Natural killer cell (primary cell): ENCODE results near the gene PRAMEF11. TPM values are rescaled to one million over a fixed set of nuclear protein-coding genes. Genes with fewer than 3 reads are reported as not detected.
"Not testable (repeated sequence)": the region's sequence is repeated elsewhere in the genome, so short reads cannot be mapped to it uniquely, and the experiment has no call there.

ENCODE experiments used
- ATAC-seq, 3 donors: fragments of 150-1000 bp in 2 of 3; fragments of 200-7000 bp in 1 of 3; cut with Tn5 transposase; 1 replicate in 1 of 3; 2 replicates in 2 of 3; pipeline ENCODE4 v1.10.0; 2021; ENCODE audit warnings: mild to moderate bottlenecking in 2 of 3, moderate library complexity in 2 of 3
- DNase-seq, 2 donors: peaks; one replicate each; pipeline versions ENCODE4 v3.0.0 to v3.0.0-alpha.2; 2013 to 2021; ENCODE audit warnings: mixed read lengths in 1 of 2
- H3K27ac ChIP-seq: one replicate; pipeline ENCODE4 v1.5.1; 2013; ENCODE audit warnings: mild to moderate bottlenecking, low read length
- H3K27me3 ChIP-seq: one replicate; pipeline ENCODE4 v1.6.1; 2013; ENCODE audit warnings: low read length; ENCODE audit not compliant: control insufficient read depth, insufficient read depth
- H3K36me3 ChIP-seq: one replicate; pipeline ENCODE4 v1.6.1; 2013; ENCODE audit warnings: low read length; ENCODE audit not compliant: control insufficient read depth, insufficient read depth
- H3K4me1 ChIP-seq: one replicate; pipeline ENCODE4 v1.6.1; 2013; ENCODE audit warnings: low read length; ENCODE audit not compliant: control insufficient read depth, insufficient read depth
- H3K4me3 ChIP-seq: one replicate; pipeline ENCODE4 v1.5.1; 2013; ENCODE audit warnings: low read length
- H3K9me3 ChIP-seq: one replicate; pipeline ENCODE4 v1.6.1; 2013; ENCODE audit warnings: low read length; ENCODE audit not compliant: control insufficient read depth, insufficient read depth
- H3K27ac Mint-ChIP-seq, 2 donors: one replicate each; pipeline ENCODE4 v1.8.0; 2022; ENCODE audit warnings: mild to moderate bottlenecking in 2 of 2, mixed read lengths in 2 of 2, moderate library complexity in 1 of 2
- H3K27me3 Mint-ChIP-seq, 2 donors: one replicate each; pipeline ENCODE4 v1.8.0; 2022; ENCODE audit warnings: low read depth in 2 of 2, mixed read lengths in 2 of 2
- H3K36me3 Mint-ChIP-seq: one replicate; pipeline ENCODE4 v1.8.0; 2022; ENCODE audit warnings: mixed read lengths
- H3K4me1 Mint-ChIP-seq, 2 donors: one replicate each; pipeline ENCODE4 v1.8.0; 2022; ENCODE audit warnings: mixed read lengths in 2 of 2
- H3K4me3 Mint-ChIP-seq: one replicate; pipeline ENCODE4 v1.8.0; 2022; ENCODE audit warnings: mild to moderate bottlenecking, moderate library complexity, mixed read lengths
- H3K9me3 Mint-ChIP-seq, 2 donors: one replicate each; pipeline ENCODE4 v1.8.0; 2022; ENCODE audit warnings: mixed read lengths in 2 of 2
- CTCF ChIP-seq: fragments of 200-600 bp; IDR thresholded peaks from one replicate; pipeline ENCODE4 v1.8.0; 2022; ENCODE audit warnings: antibody characterized with exemption
- WGBS: methylation state at CpG from one replicate; pipeline ENCODE4 v1.1.7; 2013; ENCODE audit warnings: missing lambda C conversion rate; ENCODE audit not compliant: insufficient coverage; 5-methylcytosine and 5-hydroxymethylcytosine counted together
- intact Hi-C: fragments of 100-400 bp; cut with micrococcal nuclease; formaldehyde crosslinking; loops from one replicate; pipeline ENCODE4 v1.14.2; 2022
- total RNA-seq, 4 donors: library from RNA; stranded (reverse); fragments of 120-200 nt in 1 of 4; gene quantifications; one replicate each; pipeline versions ENCODE4 v1.2.3 to v1.2.4, GENCODE V29; 2013 to 2022

PRAMEF11 gene
- total RNA-seq = not detected
- not detected for total RNA-seq (2013)

GRCh38 chr1:12831310-12831709 lies at the start of gene PRAMEF11:
TSS of gene PRAMEF11 (minus strand) at chr1:12831410. CDS start at chr1:12828789, 2,621 bp downstream.
- ATAC-seq, H3K27ac ChIP-seq, intact Hi-C loops, H3K4me1 Mint-ChIP-seq, H3K9me3 ChIP-seq, H3K4me3 Mint-ChIP-seq, H3K4me1 ChIP-seq, H3K27me3 ChIP-seq, H3K27me3 Mint-ChIP-seq, H3K36me3 Mint-ChIP-seq, H3K36me3 ChIP-seq, DNase-seq, H3K4me3 ChIP-seq, H3K9me3 Mint-ChIP-seq, H3K27ac Mint-ChIP-seq: not testable (repeated sequence)
- 58% methylated on average over 2 of the region's 3 CpGs for WGBS

- 52% methylated on average over 3 of the region's 4 CpGs for WGBS
- H3K27me3 Mint-ChIP-seq, H3K4me1 Mint-ChIP-seq, H3K27me3 ChIP-seq, H3K36me3 ChIP-seq, H3K27ac Mint-ChIP-seq, H3K4me1 ChIP-seq, ATAC-seq, DNase-seq, H3K27ac ChIP-seq, H3K4me3 Mint-ChIP-seq, intact Hi-C loops, H3K36me3 Mint-ChIP-seq, H3K9me3 ChIP-seq, H3K4me3 ChIP-seq, H3K9me3 Mint-ChIP-seq: not testable (repeated sequence)
Observed at GRCh38 chr1:12878453-12878852, 47.2 kb upstream of the PRAMEF11 start.

- H3K36me3 ChIP-seq, H3K4me3 Mint-ChIP-seq, ATAC-seq, H3K9me3 Mint-ChIP-seq, intact Hi-C loops, H3K27me3 ChIP-seq, H3K4me1 Mint-ChIP-seq, H3K27me3 Mint-ChIP-seq, H3K27ac Mint-ChIP-seq, H3K9me3 ChIP-seq, H3K27ac ChIP-seq, H3K4me3 ChIP-seq, DNase-seq, H3K36me3 Mint-ChIP-seq, H3K4me1 ChIP-seq: not testable (repeated sequence)
- no CpG with 5 or more reads among the region's 7 CpGs for whole genome bisulfite sequencing
Observed at GRCh38 chr1:12863131-12863880, 32.1 kb upstream of the PRAMEF11 start.

GRCh38 chr1:12856786-12857185 lies 25.6 kb upstream of the PRAMEF11 start, which contains the start of gene PRAMEF2:
TSS of gene PRAMEF2 (plus strand) at chr1:12857086. CDS start at chr1:12859010, 1,924 bp downstream.
- H3K27me3 Mint-ChIP-seq, H3K4me3 Mint-ChIP-seq, H3K27me3 ChIP-seq, H3K4me1 Mint-ChIP-seq, ATAC-seq, H3K36me3 ChIP-seq, H3K4me3 ChIP-seq, H3K9me3 Mint-ChIP-seq, H3K27ac ChIP-seq, H3K36me3 Mint-ChIP-seq, H3K4me1 ChIP-seq, H3K27ac Mint-ChIP-seq, DNase-seq, intact Hi-C loops, H3K9me3 ChIP-seq: not testable (repeated sequence)
- no CpG with 5 or more reads among the region's 2 CpGs for WGBS

GRCh38 chr1:12851779-12852178 lies 20.6 kb upstream of the PRAMEF11 start:
- ATAC-seq = no peak
- H3K4me3 Mint-ChIP-seq = no peak overlapping the region
- no peak overlapping the region for H3K27ac Mint-ChIP-seq
- H3K27ac ChIP-seq = no peak overlapping the region
- no peaks in the 10 kb centered on the region for H3K36me3 Mint-ChIP-seq
- no peak for TF ChIP-seq CTCF
- no peaks in the 10 kb centered on the region for H3K27me3 ChIP-seq
- no peak overlapping the region for H3K4me3 ChIP-seq
- intact Hi-C loops = no loop called here
- no peaks in the 10 kb centered on the region for H3K4me1 ChIP-seq
- WGBS = 71% methylated on average over 4 of the region's 4 CpGs
- H3K36me3 ChIP-seq = no peaks in the 10 kb centered on the region
- H3K27me3 Mint-ChIP-seq = peaks cover 0 to 19% of the 10 kb centered on the region in 2 donors
- H3K9me3 ChIP-seq = no peaks in the 10 kb centered on the region
- H3K4me1 Mint-ChIP-seq = no peaks in the 10 kb centered on the region
- no peak for DNase-seq
- no peaks in the 10 kb centered on the region for H3K9me3 Mint-ChIP-seq

- H3K27me3 ChIP-seq, intact Hi-C loops, H3K36me3 Mint-ChIP-seq, DNase-seq, ATAC-seq, H3K9me3 ChIP-seq, H3K4me1 Mint-ChIP-seq, H3K36me3 ChIP-seq, H3K9me3 Mint-ChIP-seq, H3K4me1 ChIP-seq, H3K4me3 ChIP-seq, H3K4me3 Mint-ChIP-seq, H3K27ac Mint-ChIP-seq, H3K27ac ChIP-seq: not testable (repeated sequence)
- peaks cover 0 to 15% of the 10 kb centered on the region in 2 donors for H3K27me3 Mint-ChIP-seq
- whole genome bisulfite sequencing = 89% methylated on average over 3 of the region's 7 CpGs
Observed at GRCh38 chr1:12848620-12849019, 17.4 kb upstream of the PRAMEF11 start, which contains the start of gene HNRNPCL1. TSS of gene HNRNPCL1 (minus strand) at chr1:12848720. CDS start at chr1:12848289, 431 bp downstream.

- H3K4me1 ChIP-seq, H3K9me3 ChIP-seq, H3K27ac Mint-ChIP-seq, H3K36me3 Mint-ChIP-seq, H3K9me3 Mint-ChIP-seq, H3K36me3 ChIP-seq, H3K27me3 Mint-ChIP-seq, H3K27ac ChIP-seq, H3K4me3 Mint-ChIP-seq, H3K4me1 Mint-ChIP-seq, H3K4me3 ChIP-seq, H3K27me3 ChIP-seq, intact Hi-C loops, DNase-seq, ATAC-seq: not testable (repeated sequence)
- no CpG with 5 or more reads among the region's 2 CpGs for whole genome bisulfite sequencing
Observed at GRCh38 chr1:12833251-12833650, 2.0 kb upstream of the PRAMEF11 start.
